Measurements from ENCODE around the gene EIF2S1.

- TF ChIP-seq, protein P1, sequence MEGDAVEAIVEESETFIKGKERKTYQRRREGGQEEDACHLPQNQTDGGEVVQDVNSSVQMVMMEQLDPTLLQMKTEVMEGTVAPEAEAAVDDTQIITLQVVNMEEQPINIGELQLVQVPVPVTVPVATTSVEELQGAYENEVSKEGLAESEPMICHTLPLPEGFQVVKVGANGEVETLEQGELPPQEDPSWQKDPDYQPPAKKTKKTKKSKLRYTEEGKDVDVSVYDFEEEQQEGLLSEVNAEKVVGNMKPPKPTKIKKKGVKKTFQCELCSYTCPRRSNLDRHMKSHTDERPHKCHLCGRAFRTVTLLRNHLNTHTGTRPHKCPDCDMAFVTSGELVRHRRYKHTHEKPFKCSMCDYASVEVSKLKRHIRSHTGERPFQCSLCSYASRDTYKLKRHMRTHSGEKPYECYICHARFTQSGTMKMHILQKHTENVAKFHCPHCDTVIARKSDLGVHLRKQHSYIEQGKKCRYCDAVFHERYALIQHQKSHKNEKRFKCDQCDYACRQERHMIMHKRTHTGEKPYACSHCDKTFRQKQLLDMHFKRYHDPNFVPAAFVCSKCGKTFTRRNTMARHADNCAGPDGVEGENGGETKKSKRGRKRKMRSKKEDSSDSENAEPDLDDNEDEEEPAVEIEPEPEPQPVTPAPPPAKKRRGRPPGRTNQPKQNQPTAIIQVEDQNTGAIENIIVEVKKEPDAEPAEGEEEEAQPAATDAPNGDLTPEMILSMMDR (IDR thresholded peaks at IDR 0.05) = no peak
- no peak for TF ChIP-seq POLR2A (IDR thresholded peaks at IDR 0.05)
These were observed 29.8 kb downstream of the EIF2S1 start for GRCh38 chr14:67389811-67390534.

Data from esophagus squamous epithelium (tissue), 4 donors.